HG03575 (cell line): ENCODE measurements around the gene SFMBT1.

Source experiments
- ATAC-seq: cut with Tn5 transposase; IDR thresholded peaks from one replicate; pipeline ENCODE4 v1.9.1; 2021; ENCODE audit not compliant: unreplicated experiment, insufficient number of reproducible peaks, low FRiP score; ENCODE audit errors: extremely low read depth

The SFMBT1 gene

GRCh38 chr3:52896151-52896550 is 149.7 kb downstream of the SFMBT1 start:
- ATAC-seq, result no peak

- no peak for ATAC-seq
These were observed 150.5 kb downstream of the SFMBT1 start for GRCh38 chr3:52895418-52895817.

- ATAC-seq, result no peak
These were observed 151.1 kb downstream of the SFMBT1 start for GRCh38 chr3:52894756-52895155.

GRCh38 chr3:52893723-52894122 is 152.2 kb downstream of the SFMBT1 start:
- no peak for ATAC-seq

GRCh38 chr3:52892625-52893311 is 153.1 kb downstream of the SFMBT1 start:
- no peak for ATAC-seq

GRCh38 chr3:52892290-52892624 is 153.6 kb downstream of the SFMBT1 start:
- ATAC-seq, result no peak

GRCh38 chr3:52891615-52892081 is 154.2 kb downstream of the SFMBT1 start:
- ATAC-seq, result no peak

GRCh38 chr3:52891164-52891563 is 154.7 kb downstream of the SFMBT1 start:
- ATAC-seq, result no peak

GRCh38 chr3:52890735-52891134 is 155.1 kb downstream of the SFMBT1 start:
- ATAC-seq, result no peak

- ATAC-seq, result no peak
These were observed 156.0 kb downstream of the SFMBT1 start for GRCh38 chr3:52889901-52890300.

- no peak for ATAC-seq
These were observed 158.7 kb downstream of the SFMBT1 start for GRCh38 chr3:52887166-52887565.

- ATAC-seq, result no peak
These were observed 159.7 kb downstream of the SFMBT1 start for GRCh38 chr3:52886049-52886730.

- no peak for ATAC-seq
These were observed 163.5 kb downstream of the SFMBT1 start for GRCh38 chr3:52882377-52882776.

- ATAC-seq, result no peak
These were observed 164.0 kb downstream of the SFMBT1 start for GRCh38 chr3:52881871-52882270.

GRCh38 chr3:52880474-52880873 is 165.4 kb downstream of the SFMBT1 start:
- no peak for ATAC-seq

- no peak for ATAC-seq
These were observed 165.8 kb downstream of the SFMBT1 start for GRCh38 chr3:52880047-52880446.

- no peak for ATAC-seq
These were observed 166.3 kb downstream of the SFMBT1 start for GRCh38 chr3:52879581-52879980.

- no peak for ATAC-seq
These were observed 166.8 kb downstream of the SFMBT1 start for GRCh38 chr3:52879090-52879489.

- ATAC-seq, result no peak
These were observed 168.8 kb downstream of the SFMBT1 start for GRCh38 chr3:52877085-52877484.

GRCh38 chr3:52874864-52875587 is 170.8 kb downstream of the SFMBT1 start:
- ATAC-seq, result no peak
